Astrocyte (in vitro differentiated cells and primary cell): ENCODE data around the gene MIAT. TPM values are rescaled to one million over a fixed set of nuclear protein-coding genes. Genes with fewer than 3 reads are reported as not detected.

ENCODE experiments used
- DNase-seq: peaks from one replicate; pipeline ENCODE4 v3.0.0-alpha.2; 2010; ENCODE audit warnings: low read depth
- FAIRE-seq: peaks from 2 replicates; lab custom pipeline; 2011; peaks lifted over from hg19 to GRCh38; lab: Jason Lieb, UNC
- H2AFZ ChIP-seq: 2 replicates; pipeline ENCODE4 v1.6.0; 2012; ENCODE audit warnings: low read depth, low read length, inconsistent platforms
- H3K27ac ChIP-seq: 2 replicates; pipeline ENCODE4 v1.5.1; 2011; ENCODE audit warnings: low read depth, low read length, inconsistent platforms
- H3K27me3 ChIP-seq: 2 replicates; pipeline ENCODE4 v1.6.0; 2011; ENCODE audit warnings: low read length, inconsistent platforms; ENCODE audit not compliant: insufficient read depth
- H3K36me3 ChIP-seq: 2 replicates; pipeline ENCODE4 v1.5.1; 2011; ENCODE audit warnings: low read length, inconsistent platforms; ENCODE audit not compliant: insufficient read depth
- H3K4me1 ChIP-seq: 2 replicates; pipeline ENCODE4 v1.5.1; 2011; ENCODE audit warnings: low read length, inconsistent platforms; ENCODE audit not compliant: insufficient read depth
- H3K4me2 ChIP-seq: 2 replicates; pipeline ENCODE4 v1.6.0; 2012; ENCODE audit warnings: low read length, inconsistent platforms
- H3K4me3 ChIP-seq: 2 replicates; pipeline ENCODE4 v1.5.1; 2011; ENCODE audit warnings: low read depth, mild to moderate bottlenecking, low read length, inconsistent platforms; ENCODE audit not compliant: insufficient read depth
- H3K79me2 ChIP-seq: 2 replicates; pipeline ENCODE4 v1.6.0; 2012; ENCODE audit warnings: mild to moderate bottlenecking, low read length, inconsistent platforms; ENCODE audit not compliant: insufficient read depth
- H3K9ac ChIP-seq: 2 replicates; pipeline ENCODE4 v1.6.0; 2012; ENCODE audit warnings: mild to moderate bottlenecking, low read length, inconsistent platforms
- H3K9me3 ChIP-seq: 2 replicates; pipeline ENCODE4 v1.5.1; 2012; ENCODE audit warnings: low read depth, mild to moderate bottlenecking, low read length, inconsistent platforms; ENCODE audit not compliant: insufficient read depth
- H4K20me1 ChIP-seq: 2 replicates; pipeline ENCODE4 v1.6.0; 2012; ENCODE audit warnings: low read length, inconsistent platforms; ENCODE audit not compliant: insufficient read depth
- H3K27ac Mint-ChIP-seq: one replicate; pipeline ENCODE4 v1.8.0; 2021; ENCODE audit warnings: mild to moderate bottlenecking, mixed read lengths; ENCODE audit not compliant: unreplicated experiment
- H3K27me3 Mint-ChIP-seq: one replicate; pipeline ENCODE4 v1.8.0; 2021; ENCODE audit warnings: low read depth, mixed read lengths; ENCODE audit not compliant: unreplicated experiment
- H3K36me3 Mint-ChIP-seq: one replicate; pipeline ENCODE4 v1.8.0; 2021; ENCODE audit warnings: low read depth, mixed read lengths; ENCODE audit not compliant: unreplicated experiment
- H3K4me1 Mint-ChIP-seq: one replicate; pipeline ENCODE4 v1.8.0; 2021; ENCODE audit warnings: low read depth, mixed read lengths; ENCODE audit not compliant: unreplicated experiment
- H3K4me3 Mint-ChIP-seq: one replicate; pipeline ENCODE4 v1.8.0; 2021; ENCODE audit warnings: mild to moderate bottlenecking, moderate library complexity, mixed read lengths; ENCODE audit not compliant: unreplicated experiment
- H3K9me3 Mint-ChIP-seq: one replicate; pipeline ENCODE4 v1.8.0; 2021; ENCODE audit warnings: mild to moderate bottlenecking, mixed read lengths; ENCODE audit not compliant: unreplicated experiment
- EZH2 ChIP-seq: IDR thresholded peaks from 2 replicates; pipeline ENCODE4 v1.6.1; 2012; ENCODE audit warnings: mild to moderate bottlenecking, low read length, inconsistent platforms; ENCODE audit not compliant: insufficient read depth
- total RNA-seq: library from RNA; stranded (reverse); gene quantifications from 2 replicates; pipeline ENCODE4 v1.2.1, GENCODE V29; 2021
- TF ChIP-seq, protein P1 (sequence below): IDR thresholded peaks from 2 replicates; pipeline ENCODE4 v1.5.1; 2011; ENCODE audit warnings: low read depth, mild to moderate bottlenecking, inconsistent platforms, low read length, moderate library complexity; ENCODE audit not compliant: insufficient read depth

Gene MIAT
- total RNA-seq, 1 donor from 2014 or later: 22.8 TPM

DNA sequence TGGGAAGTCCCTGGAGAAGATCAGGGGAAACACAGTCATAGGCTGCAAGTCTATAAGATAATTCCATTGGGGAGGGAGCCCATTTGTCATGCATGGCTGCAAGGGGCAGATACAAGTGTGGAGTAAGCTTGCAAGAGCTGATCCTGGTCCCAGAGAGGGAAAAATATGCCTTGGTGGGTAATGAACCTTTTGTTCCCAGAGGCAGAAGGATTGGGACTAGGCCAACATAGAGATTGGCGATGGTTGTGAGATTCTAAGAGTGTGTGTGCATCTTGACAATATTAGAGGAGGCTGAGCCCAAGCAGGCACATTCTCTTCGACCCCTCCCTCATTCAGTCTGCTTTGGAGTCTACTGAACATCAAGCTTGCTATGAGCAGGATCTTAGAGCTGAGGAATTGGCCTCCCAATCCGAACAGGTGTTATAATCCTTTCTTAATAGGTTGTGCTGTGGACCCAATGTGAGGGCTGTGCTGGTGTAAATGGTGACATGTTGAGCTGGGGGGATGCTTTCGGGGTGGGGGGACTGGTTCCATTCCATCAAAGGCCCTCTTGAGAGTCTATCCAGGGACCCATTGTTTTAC lies 18.4 kb downstream of the MIAT start:
- Histone ChIP-seq H4K20me1 (no peaks in the 10 kb centered on the region), H3K79me2 (peaks cover 29% of the 10 kb centered on the region), H3K9me3 (no peaks in the 10 kb centered on the region), H3K27ac (no peak overlapping the region), H2AFZ (no peak overlapping the region), H3K4me1 (peaks cover 17% of the 10 kb centered on the region), H3K4me2 (no peak overlapping the region), H3K9ac (no peak overlapping the region), H3K36me3 (no peaks in the 10 kb centered on the region), H3K4me3 (no peak overlapping the region), H3K27me3 (no peaks in the 10 kb centered on the region)
- Mint-ChIP-seq H3K27me3 (no peaks in the 10 kb centered on the region), H3K4me3 (no peak overlapping the region), H3K9me3 (no peaks in the 10 kb centered on the region), H3K27ac (no peak overlapping the region), H3K4me1 (peaks cover 34% of the 10 kb centered on the region), H3K36me3 (peaks cover 5% of the 10 kb centered on the region)
- FAIRE-seq: no peak
- TF ChIP-seq, protein P1, sequence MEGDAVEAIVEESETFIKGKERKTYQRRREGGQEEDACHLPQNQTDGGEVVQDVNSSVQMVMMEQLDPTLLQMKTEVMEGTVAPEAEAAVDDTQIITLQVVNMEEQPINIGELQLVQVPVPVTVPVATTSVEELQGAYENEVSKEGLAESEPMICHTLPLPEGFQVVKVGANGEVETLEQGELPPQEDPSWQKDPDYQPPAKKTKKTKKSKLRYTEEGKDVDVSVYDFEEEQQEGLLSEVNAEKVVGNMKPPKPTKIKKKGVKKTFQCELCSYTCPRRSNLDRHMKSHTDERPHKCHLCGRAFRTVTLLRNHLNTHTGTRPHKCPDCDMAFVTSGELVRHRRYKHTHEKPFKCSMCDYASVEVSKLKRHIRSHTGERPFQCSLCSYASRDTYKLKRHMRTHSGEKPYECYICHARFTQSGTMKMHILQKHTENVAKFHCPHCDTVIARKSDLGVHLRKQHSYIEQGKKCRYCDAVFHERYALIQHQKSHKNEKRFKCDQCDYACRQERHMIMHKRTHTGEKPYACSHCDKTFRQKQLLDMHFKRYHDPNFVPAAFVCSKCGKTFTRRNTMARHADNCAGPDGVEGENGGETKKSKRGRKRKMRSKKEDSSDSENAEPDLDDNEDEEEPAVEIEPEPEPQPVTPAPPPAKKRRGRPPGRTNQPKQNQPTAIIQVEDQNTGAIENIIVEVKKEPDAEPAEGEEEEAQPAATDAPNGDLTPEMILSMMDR: no peak
- no peak for TF ChIP-seq EZH2
- no peak for DNase-seq

DNA sequence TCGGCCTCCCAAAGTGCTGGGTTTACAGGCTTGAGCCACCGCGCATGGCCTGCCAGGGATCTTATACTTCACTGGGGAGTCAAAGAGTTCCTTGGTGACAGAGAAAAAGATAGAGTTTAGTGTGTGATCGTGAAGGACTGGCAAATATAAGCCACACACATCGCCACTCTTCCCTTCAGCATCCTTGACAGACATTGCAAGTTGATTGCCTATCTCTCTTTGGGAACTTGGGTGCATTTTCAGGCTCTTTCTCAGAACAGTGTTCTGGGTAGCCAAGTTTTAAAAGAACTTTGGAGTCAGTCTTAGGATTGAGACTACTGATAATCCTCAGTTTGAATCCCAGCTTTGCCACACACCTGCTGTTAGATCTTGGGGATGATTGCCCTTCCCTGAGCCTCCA lies 19.8 kb downstream of the MIAT start:
- Mint-ChIP-seq H3K9me3 (no peaks in the 10 kb centered on the region), H3K27me3 (no peaks in the 10 kb centered on the region), H3K4me3 (no peak overlapping the region), H3K4me1 (peaks cover 41% of the 10 kb centered on the region), H3K27ac (no peak overlapping the region), H3K36me3 (peaks cover 13% of the 10 kb centered on the region)
- Histone ChIP-seq H3K9ac (no peak overlapping the region), H3K4me3 (no peak overlapping the region), H2AFZ (no peak overlapping the region), H3K9me3 (peaks cover 4% of the 10 kb centered on the region), H3K4me2 (no peak overlapping the region), H4K20me1 (no peaks in the 10 kb centered on the region), H3K36me3 (no peaks in the 10 kb centered on the region), H3K27me3 (no peaks in the 10 kb centered on the region), H3K4me1 (peaks cover 24% of the 10 kb centered on the region), H3K27ac (no peak overlapping the region), H3K79me2 (peaks cover 29% of the 10 kb centered on the region)
- TF ChIP-seq, protein P1: no peak
- no peak for TF ChIP-seq EZH2
- FAIRE-seq: no peak
- DNase-seq: no peak

DNA sequence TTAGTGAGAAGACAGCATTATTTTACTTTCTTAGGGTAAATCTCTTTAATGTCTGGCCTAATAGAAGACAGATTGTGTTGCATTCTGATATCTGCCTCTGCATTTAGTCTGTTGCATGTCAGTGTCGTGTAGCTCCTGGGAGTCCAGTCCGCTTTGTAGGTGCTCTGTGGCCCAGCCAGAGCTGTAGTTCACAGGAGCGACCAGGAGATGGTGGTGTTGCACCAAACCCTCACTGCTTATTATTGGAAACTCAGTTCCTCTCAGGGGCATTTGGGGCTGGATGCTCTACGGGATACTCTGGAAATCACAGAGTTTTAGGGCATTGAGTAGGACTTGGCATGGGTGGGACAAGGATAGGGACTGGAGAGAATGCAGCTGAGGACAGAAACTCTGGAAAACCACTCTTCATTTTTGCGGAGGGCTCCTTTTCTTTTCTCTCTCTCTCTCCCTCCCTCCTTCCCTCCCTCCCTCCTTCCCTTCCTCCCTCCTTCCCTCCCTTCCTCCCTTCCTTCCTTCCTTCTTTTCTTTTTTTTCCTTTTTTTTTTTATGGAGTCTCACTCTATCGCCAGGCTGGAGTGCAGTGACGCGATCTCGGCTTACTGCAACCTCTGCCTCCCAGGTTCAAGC lies 21.7 kb downstream of the MIAT start:
- H3K79me2 ChIP-seq: peaks cover 20% of the 10 kb centered on the region

More for the DNA sequence above, 21.7 kb downstream of the MIAT start:
- H3K27me3 ChIP-seq: no peaks in the 10 kb centered on the region
- no peak overlapping the region for H3K4me3 Mint-ChIP-seq
- no peak overlapping the region for H2AFZ ChIP-seq
- TF ChIP-seq, protein P1: peak; percentile 96
- no peak for TF ChIP-seq EZH2
- peaks cover 6% of the 10 kb centered on the region for H3K9me3 ChIP-seq
- no peaks in the 10 kb centered on the region for H4K20me1 ChIP-seq
- DNase-seq (peak; percentile 48), FAIRE-seq (peak; percentile 85)
- H3K27ac ChIP-seq: no peak overlapping the region
- H3K4me2 ChIP-seq: no peak overlapping the region
- H3K27me3 Mint-ChIP-seq: no peaks in the 10 kb centered on the region
- peaks cover 16% of the 10 kb centered on the region for H3K36me3 Mint-ChIP-seq
- H3K9me3 Mint-ChIP-seq: no peaks in the 10 kb centered on the region
- no peak overlapping the region for H3K4me3 ChIP-seq
- no peaks in the 10 kb centered on the region for H3K36me3 ChIP-seq
- peaks cover 13% of the 10 kb centered on the region for H3K4me1 ChIP-seq
- peaks cover 26% of the 10 kb centered on the region for H3K4me1 Mint-ChIP-seq
- peak overlapping the region; percentile 60 for H3K27ac Mint-ChIP-seq
- H3K9ac ChIP-seq: no peak overlapping the region
